Small intestine (tissue), 16 donors: ENCODE data around the gene PNLIPRP3. TPM values are rescaled to one million over a fixed set of nuclear protein-coding genes. Genes with fewer than 3 reads are reported as not detected.
"Not testable (repeated sequence)": the region's sequence is repeated elsewhere in the genome, so short reads cannot be mapped to it uniquely, and the experiment has no call there.

ENCODE experiments used
- DNase-seq, 2 donors: peaks; one replicate each; pipeline versions ENCODE4 v3.0.0 to v3.0.0-alpha.2; 2013
- FAIRE-seq: peaks from 2 replicates; lab custom pipeline; 2012; peaks lifted over from hg19 to GRCh38; lab: Jason Lieb, UNC
- H3K27ac ChIP-seq, 3 donors: one replicate each; pipeline ENCODE4 v1.5.1; 2013; ENCODE audit warnings: low read length in 2 of 3, mild to moderate bottlenecking in 2 of 3, control low read depth in 1 of 3, inconsistent platforms in 1 of 3, low read depth in 1 of 3, moderate library complexity in 1 of 3
- H3K27me3 ChIP-seq, 3 donors: one replicate each; pipeline ENCODE4 v1.6.1; 2013; ENCODE audit warnings: low read length in 3 of 3, inconsistent platforms in 1 of 3; ENCODE audit not compliant: control insufficient read depth in 3 of 3, insufficient read depth in 3 of 3
- H3K36me3 ChIP-seq, 3 donors: one replicate each; pipeline ENCODE4 v1.6.1; 2013; ENCODE audit warnings: low read length in 3 of 3, inconsistent platforms in 1 of 3, low read depth in 1 of 3, mild to moderate bottlenecking in 1 of 3, moderate library complexity in 1 of 3; ENCODE audit not compliant: control insufficient read depth in 3 of 3, insufficient read depth in 2 of 3
- H3K4me1 ChIP-seq, 3 donors: one replicate each; pipeline ENCODE4 v1.6.1; 2013; ENCODE audit warnings: low read length in 2 of 3, inconsistent platforms in 1 of 3, low read depth in 1 of 3, mild to moderate bottlenecking in 1 of 3, moderate library complexity in 1 of 3; ENCODE audit not compliant: control insufficient read depth in 3 of 3, insufficient read depth in 2 of 3
- H3K4me3 ChIP-seq, 3 donors: one replicate each; pipeline ENCODE4 v1.5.1; 2013; ENCODE audit warnings: low read length in 3 of 3, control low read depth in 1 of 3, inconsistent platforms in 1 of 3, low read depth in 1 of 3, mild to moderate bottlenecking in 1 of 3, moderate library complexity in 1 of 3
- H3K9me3 ChIP-seq, 2 donors: one replicate each; pipeline ENCODE4 v1.6.1; 2013; ENCODE audit warnings: low read depth in 1 of 2, low read length in 1 of 2; ENCODE audit not compliant: control insufficient read depth in 2 of 2, insufficient read depth in 1 of 2
- WGBS, 3 donors: extraction: QIAGEN DNeasy Blood & Tissue Kit; methylation state at CpG; one replicate each; pipeline ENCODE4 v1.1.7; 2013; 5-methylcytosine and 5-hydroxymethylcytosine counted together
- long read RNA-seq, 10 donors: transcript quantifications; one replicate each; lab custom pipeline, GENCODE V29; 2026
- polyA plus RNA-seq, 4 donors: library from polyadenylated mRNA; stranded (reverse) in 3 of 4; unstranded in 1 of 4; fragments of 200-250 nt in 3 of 4; fragments of 120-200 nt in 1 of 4; gene quantifications; one replicate each; pipeline versions ENCODE4 v1.2.1 to v1.2.3, GENCODE V29; 2013
- donor health status: healthy with polysubstance abuse.
- donor health status: control.
- donor health status: control.
- donor health status: Bipolar disorder and iron deficiency.
- donor health status: healthy.

PNLIPRP3 gene
- polyA plus RNA-seq: under 1 TPM in 1 of 4 donors, not detected in 3; 0.12 TPM
- long read RNA-seq, donor 1: 0 reads
- long read RNA-seq, donor 2: 0 reads
- long read RNA-seq, donor 3: 0 reads
- long read RNA-seq, donor 4: 0 reads
- long read RNA-seq, donor 5: 0 reads
- long read RNA-seq, donor 6: 0 reads
- long read RNA-seq, donor 7: 0 reads
- long read RNA-seq, donor 8: 0 reads
- long read RNA-seq, donor 9: 0 reads
- long read RNA-seq, donor 10: 0 reads

DNA sequence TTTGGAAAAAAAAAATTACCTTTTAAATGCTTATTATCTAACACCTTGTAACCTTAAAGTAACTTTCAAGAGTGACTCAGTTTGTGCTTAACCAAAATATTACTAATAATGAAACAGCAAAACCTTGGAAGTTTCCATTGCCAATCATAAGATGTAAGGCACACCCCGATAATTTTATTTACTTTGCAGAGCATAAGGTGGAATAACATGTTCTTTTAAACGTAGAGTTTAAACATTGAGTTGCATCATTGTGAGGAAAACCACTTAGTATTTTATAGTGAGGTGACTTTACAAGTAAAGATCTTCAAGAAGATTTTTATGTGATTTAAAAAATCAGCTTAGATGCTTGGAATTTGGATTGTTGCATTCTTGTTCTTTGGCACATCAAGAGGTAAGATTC, at the start of gene PNLIPRP3:
Gene PNLIPRP3 (plus strand): TSS at position 177 of the 400 bp plus-strand sequence. CDS start 166 bp downstream, at position 343.
- DNase-seq: no peak
- H3K36me3 ChIP-seq: no peaks in the 10 kb centered on the region
- H3K4me1 ChIP-seq: no peaks in the 10 kb centered on the region
- FAIRE-seq: no peak
- H3K4me3 ChIP-seq: no peak within 1 kb of the TSS
- no peak within 1 kb of the TSS for H3K27ac ChIP-seq
- H3K27me3 ChIP-seq: peaks cover 0 to 4% (median 0%) of the 10 kb centered on the region in 3 donors
- no peaks in the 10 kb centered on the region for H3K9me3 ChIP-seq
- 14 to 62% (median 28%) methylated on average over 2 of the region's 2 CpGs for WGBS, 3 donors

DNA sequence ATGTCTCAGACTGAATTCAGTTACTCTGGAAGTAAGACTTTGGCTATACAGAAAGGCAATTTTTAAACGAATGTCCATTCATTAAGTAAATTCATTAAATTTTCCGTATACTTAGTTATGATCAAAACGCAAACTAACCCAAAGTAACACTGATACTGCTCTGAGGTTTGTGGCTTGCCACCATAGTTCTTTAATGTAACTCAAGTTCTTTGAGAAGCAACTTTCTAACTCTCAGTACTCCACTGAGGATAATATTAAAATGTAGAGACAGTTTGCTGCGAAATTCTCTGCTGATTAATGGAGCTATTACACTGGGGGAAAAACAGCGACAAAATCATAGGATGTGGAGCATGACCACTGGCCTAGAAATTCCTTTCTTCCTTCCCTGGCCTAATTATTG, 45.4 kb upstream of the PNLIPRP3 start:
- Histone ChIP-seq H3K36me3 (no peaks in the 10 kb centered on the region), H3K9me3 (no peaks in the 10 kb centered on the region), H3K4me3 (no peak overlapping the region), H3K27me3 (no peaks in the 10 kb centered on the region), H3K4me1 (no peaks in the 10 kb centered on the region), H3K27ac (no peak overlapping the region)
- 75 to 80% (median 78%) methylated on average over 5 of the region's 5 CpGs for WGBS, 3 donors
- DNase-seq: no peak
- no peak for FAIRE-seq

DNA sequence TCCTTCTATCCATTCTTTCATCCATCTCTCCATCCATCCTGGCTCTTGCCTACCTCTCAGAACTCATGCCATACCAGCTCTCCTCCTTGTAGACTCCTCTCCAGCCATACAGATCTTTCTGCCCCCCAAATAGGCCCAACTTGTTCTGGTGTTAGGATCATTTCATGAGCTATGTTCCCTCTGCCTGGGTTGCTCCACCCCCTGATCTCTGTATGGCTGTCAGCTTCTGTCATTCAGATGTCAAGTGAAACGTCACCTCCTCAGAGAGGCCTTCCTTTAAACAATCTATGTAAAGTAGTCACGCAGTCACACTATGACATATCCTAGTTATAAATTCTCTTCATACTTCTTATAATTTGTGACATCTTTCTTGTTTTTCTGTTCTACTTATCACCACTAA, 42.3 kb upstream of the PNLIPRP3 start:
- Histone ChIP-seq H3K9me3 (no peaks in the 10 kb centered on the region), H3K4me1 (no peaks in the 10 kb centered on the region), H3K36me3 (no peaks in the 10 kb centered on the region), H3K4me3 (no peak overlapping the region), H3K27ac (no peak overlapping the region), H3K27me3 (no peaks in the 10 kb centered on the region)
- FAIRE-seq: no peak
- 66 to 76% (median 67%) methylated on average over 2 of the region's 2 CpGs for WGBS, 3 donors
- DNase-seq: no peak

DNA sequence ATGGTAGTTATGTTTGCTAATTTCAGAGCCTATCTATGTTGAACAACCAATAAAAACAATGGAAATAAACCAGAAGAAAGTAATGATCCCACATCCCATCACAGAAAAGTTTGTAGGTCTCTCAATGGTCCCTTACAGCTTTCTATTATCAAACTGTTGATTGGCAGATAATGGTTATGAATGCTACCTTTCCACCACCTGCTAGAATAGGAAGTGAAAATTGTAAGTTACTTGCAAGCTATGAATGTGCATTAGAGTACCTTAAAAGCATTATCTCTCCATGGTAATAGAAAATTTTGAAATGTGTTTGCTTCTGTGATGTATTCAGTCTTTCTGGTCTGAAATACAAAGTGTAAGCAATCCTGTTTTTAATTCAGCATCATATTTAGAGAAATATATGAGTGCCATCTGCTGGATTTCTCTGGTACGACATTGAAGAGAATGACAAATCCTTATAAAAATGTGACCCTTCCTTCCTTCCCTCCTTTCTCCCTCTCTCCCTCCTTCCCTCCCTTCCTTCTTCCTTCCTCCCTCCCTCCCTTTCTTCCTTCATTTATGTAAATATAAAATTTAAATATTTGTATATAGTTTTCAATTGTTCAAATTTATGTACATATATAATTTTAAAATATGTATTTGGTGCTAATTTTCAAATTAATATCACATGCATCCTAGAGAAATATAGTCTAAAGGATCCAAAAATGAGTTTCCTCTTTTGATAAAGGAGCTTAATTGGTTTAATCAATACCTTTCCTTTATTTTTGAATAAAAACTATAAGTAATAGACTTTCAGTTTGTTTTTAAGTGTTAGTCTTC, 41.4 kb upstream of the PNLIPRP3 start:
- Histone ChIP-seq H3K36me3 (no peaks in the 10 kb centered on the region), H3K4me1 (no peaks in the 10 kb centered on the region), H3K27me3 (no peaks in the 10 kb centered on the region), H3K9me3 (no peaks in the 10 kb centered on the region), H3K27ac (no peak overlapping the region), H3K4me3 (no peak overlapping the region)
- FAIRE-seq: no peak
- peak; percentile 9 to 28 for DNase-seq
- WGBS, 3 donors: 0% methylated on average over 1 of the region's 1 CpG

DNA sequence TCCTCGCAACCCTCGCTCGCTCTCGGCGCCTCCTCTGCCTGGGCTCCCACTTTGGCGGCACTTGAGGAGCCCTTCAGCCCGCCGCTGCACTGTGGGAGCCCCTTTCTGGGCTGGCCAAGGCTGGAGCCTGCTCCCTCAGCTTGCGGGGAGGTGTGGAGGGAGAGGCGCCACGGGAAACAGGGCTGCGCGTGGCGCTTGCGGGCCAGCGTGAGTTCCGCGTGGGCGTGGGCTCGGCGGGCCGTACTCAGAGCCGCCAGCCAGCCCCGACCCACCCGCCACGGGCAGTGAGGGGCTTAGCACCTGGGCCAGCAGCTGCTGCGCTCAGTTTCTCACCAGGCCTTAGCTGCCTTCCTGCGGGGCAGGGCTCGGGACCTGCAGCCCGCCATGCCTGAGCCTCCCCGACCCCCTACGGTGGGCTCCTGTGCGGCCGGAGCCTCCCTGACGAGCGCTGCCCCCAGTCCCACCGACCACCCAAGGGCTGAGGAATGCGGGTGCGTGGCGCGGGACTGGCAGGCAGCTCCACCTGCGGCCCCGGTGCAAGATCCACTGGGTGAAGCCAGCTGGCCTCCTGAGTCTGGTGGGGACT, 34.3 kb upstream of the PNLIPRP3 start:
- FAIRE-seq, H3K27me3 ChIP-seq, H3K36me3 ChIP-seq, H3K27ac ChIP-seq, DNase-seq, H3K4me1 ChIP-seq, H3K4me3 ChIP-seq, H3K9me3 ChIP-seq: not testable (repeated sequence)
- WGBS, 3 donors: 91 to 93% (median 92%) methylated on average over 40 to 43 of the region's 43 CpGs

DNA sequence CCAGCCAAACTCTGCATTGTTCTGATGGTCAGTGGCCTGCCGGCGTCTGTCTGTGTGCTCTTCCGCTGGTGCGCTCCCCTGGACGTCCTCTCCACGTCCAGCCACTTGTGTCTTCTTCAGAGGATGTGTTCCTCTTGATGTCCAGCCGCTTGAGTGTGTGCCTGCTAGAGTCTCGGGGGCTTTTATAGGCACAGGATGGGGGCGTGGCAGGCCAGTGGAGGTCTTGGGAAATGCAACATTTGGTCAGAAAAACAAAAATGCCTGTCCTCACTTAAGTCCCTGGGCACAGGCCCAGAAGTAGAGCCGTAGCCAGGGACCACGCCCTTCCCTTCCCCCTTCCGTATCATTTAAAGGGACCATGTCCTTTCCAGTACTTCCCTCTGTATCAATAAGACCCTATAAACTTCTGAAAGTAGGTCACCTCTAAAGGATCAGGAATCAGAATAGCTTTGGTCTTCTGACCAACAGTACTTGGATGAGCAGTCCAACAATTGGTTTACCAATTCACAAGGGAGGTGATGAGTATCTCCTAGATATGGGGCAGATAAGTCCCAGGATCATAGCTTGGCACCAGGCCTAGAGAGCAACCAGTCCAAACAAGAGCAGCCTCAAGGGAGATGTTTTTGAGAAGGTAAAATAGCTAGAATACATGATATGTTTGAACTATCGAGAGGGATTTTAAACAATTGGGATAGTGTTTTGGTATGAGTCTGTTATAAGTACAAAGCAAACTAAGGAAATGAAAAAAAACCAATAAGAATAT, 32.2 kb upstream of the PNLIPRP3 start:
- DNase-seq: no peak
- FAIRE-seq: no peak

DNA sequence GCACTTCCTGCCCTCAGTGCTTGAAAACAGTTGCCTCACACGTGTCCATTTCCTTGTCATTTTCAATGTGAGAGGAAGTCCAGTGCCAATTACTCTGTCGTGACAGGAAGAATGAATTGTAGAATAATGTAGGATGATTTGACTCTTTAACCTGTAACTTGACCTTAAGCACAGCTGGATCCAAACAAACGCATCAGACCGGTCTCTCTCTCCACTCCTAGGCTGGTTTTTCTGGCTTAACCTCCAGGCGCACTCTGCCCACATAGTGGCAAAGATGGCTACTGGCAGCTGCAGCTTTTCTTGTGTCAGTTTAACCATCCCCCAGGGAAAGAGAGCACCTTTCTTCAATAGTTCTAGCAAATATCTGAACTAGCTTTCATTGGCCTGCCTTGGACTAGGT, 29.4 kb upstream of the PNLIPRP3 start:
- Histone ChIP-seq H3K27ac (no peak overlapping the region), H3K9me3 (no peaks in the 10 kb centered on the region), H3K36me3 (no peaks in the 10 kb centered on the region), H3K4me1 (no peaks in the 10 kb centered on the region), H3K4me3 (no peak overlapping the region), H3K27me3 (no peaks in the 10 kb centered on the region)
- WGBS, 3 donors: 44 to 59% (median 49%) methylated on average over 5 of the region's 5 CpGs
- no peak for FAIRE-seq
- DNase-seq: no peak

More for the DNA sequence above, 32.2 kb upstream of the PNLIPRP3 start:
- Histone ChIP-seq H3K9me3 (no peaks in the 10 kb centered on the region), H3K27ac (no peak overlapping the region), H3K36me3 (no peaks in the 10 kb centered on the region), H3K27me3 (no peaks in the 10 kb centered on the region), H3K4me1 (no peaks in the 10 kb centered on the region), H3K4me3 (no peak overlapping the region)
- WGBS, 3 donors: 74 to 78% (median 75%) methylated on average over 13 of the region's 13 CpGs

DNA sequence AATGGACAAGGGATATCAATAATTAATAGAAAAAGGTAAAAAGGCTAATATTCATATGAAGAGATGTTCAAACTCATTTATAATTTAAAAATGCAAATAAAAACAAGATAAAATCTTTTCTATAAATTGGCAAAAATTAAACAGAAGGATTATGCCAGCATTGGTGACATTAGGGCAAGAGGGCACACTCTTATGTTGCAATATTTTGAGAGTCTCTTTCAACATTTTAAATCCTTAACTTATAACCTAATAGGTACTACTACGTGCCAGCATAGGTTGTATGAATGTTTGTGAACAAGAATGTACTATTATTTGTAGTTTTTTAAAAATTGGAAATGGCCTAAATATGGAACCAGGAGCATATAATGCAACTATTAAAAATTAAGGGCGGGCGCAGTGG, 24.8 kb upstream of the PNLIPRP3 start:
- WGBS, 3 donors: 92 to 95% (median 95%) methylated on average over 3 of the region's 3 CpGs
- FAIRE-seq (no peak), DNase-seq (no peak)
- H3K4me3 ChIP-seq: no peak overlapping the region
- H3K9me3 ChIP-seq: no peaks in the 10 kb centered on the region
- no peaks in the 10 kb centered on the region for H3K36me3 ChIP-seq
- no peaks in the 10 kb centered on the region for H3K27me3 ChIP-seq
- H3K4me1 ChIP-seq: no peaks in the 10 kb centered on the region
- H3K27ac ChIP-seq: no peak overlapping the region
